NCI-H1417 treated with DMSO at 0.1 percent for 48 hours (cell line): ENCODE measurements around the gene OR2D2.
"Not testable (repeated sequence)": the region's sequence is repeated elsewhere in the genome, so short reads cannot be mapped to it uniquely, and the experiment has no call there.

Experiments used
- DNase-seq: peaks from one replicate; lab custom pipeline; 2025; lab: John Stamatoyannopoulos, UW

OR2D2 gene

GRCh38 chr11:6876914-6877313, 15.4 kb downstream of the OR2D2 start:
- no peak for DNase-seq

- no peak for DNase-seq
These were observed 16.0 kb downstream of the OR2D2 start, which contains the start of gene OR10A4 for GRCh38 chr11:6876325-6876724. TSS of gene OR10A4 (plus strand) at chr11:6876625. CDS start at chr11:6876648, 23 bp downstream.

- DNase-seq: no peak
These were observed 16.5 kb downstream of the OR2D2 start for GRCh38 chr11:6875761-6876160.

GRCh38 chr11:6871278-6871677, 21.0 kb downstream of the OR2D2 start:
- DNase-seq: no peak

GRCh38 chr11:6864438-6864837, 27.9 kb downstream of the OR2D2 start:
- no peak for DNase-seq

GRCh38 chr11:6862961-6863360, 29.3 kb downstream of the OR2D2 start, which contains the start of gene OR10A2:
TSS of gene OR10A2 (plus strand) at chr11:6863057. CDS start at chr11:6869755, 6,698 bp downstream.
- DNase-seq: no peak

GRCh38 chr11:6856871-6857270, 35.4 kb downstream of the OR2D2 start:
- no peak for DNase-seq

- DNase-seq: no peak
These were observed 36.2 kb downstream of the OR2D2 start for GRCh38 chr11:6855971-6856541.

- DNase-seq: not testable (repeated sequence)
These were observed 37.5 kb downstream of the OR2D2 start for GRCh38 chr11:6854801-6855200.

GRCh38 chr11:6850526-6850925, 41.8 kb downstream of the OR2D2 start:
- DNase-seq: no peak

- no peak for DNase-seq
These were observed 46.9 kb downstream of the OR2D2 start, which contains the start of gene OR10A5 for GRCh38 chr11:6845383-6845782. TSS of gene OR10A5 (plus strand) at chr11:6845683. CDS start at chr11:6845683, 0 bp downstream.

- no peak for DNase-seq
These were observed 47.9 kb downstream of the OR2D2 start for GRCh38 chr11:6844356-6844755.

- DNase-seq: no peak
These were observed 48.6 kb downstream of the OR2D2 start for GRCh38 chr11:6843670-6844069.

GRCh38 chr11:6841694-6842093, 50.6 kb downstream of the OR2D2 start:
- no peak for DNase-seq
